ENCODE data around the gene CTNNBL1.
"Not testable (repeated sequence)": the region's sequence is repeated elsewhere in the genome, so short reads cannot be mapped to it uniquely, and the experiment has no call there.

Gene CTNNBL1

DNA sequence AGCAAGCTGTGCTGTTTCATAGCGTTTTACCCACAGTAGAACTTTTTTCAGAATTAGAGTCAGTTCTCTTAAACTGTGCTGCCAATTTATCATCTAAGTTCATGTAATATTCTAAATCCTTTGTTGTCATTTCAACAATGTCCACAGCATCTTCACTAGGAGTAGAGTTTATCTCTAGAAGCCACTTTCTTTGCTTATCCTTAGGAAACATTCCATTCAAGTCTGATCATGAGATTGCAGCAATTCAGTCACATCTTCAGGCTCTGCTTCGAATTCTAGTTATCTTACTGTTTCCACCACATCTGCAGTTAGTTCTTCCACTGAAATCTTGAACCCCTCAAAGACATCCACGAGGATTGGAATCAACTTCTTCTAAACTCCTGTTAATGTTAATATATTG lies 12.5 kb downstream of the CTNNBL1 start:
- no peak for DNase-seq (ENCODE audit: low read depth)
- no peak overlapping the region for H3K4me3 ChIP-seq (ENCODE audit: low read depth, low read length)
- TF ChIP-seq, protein P1, sequence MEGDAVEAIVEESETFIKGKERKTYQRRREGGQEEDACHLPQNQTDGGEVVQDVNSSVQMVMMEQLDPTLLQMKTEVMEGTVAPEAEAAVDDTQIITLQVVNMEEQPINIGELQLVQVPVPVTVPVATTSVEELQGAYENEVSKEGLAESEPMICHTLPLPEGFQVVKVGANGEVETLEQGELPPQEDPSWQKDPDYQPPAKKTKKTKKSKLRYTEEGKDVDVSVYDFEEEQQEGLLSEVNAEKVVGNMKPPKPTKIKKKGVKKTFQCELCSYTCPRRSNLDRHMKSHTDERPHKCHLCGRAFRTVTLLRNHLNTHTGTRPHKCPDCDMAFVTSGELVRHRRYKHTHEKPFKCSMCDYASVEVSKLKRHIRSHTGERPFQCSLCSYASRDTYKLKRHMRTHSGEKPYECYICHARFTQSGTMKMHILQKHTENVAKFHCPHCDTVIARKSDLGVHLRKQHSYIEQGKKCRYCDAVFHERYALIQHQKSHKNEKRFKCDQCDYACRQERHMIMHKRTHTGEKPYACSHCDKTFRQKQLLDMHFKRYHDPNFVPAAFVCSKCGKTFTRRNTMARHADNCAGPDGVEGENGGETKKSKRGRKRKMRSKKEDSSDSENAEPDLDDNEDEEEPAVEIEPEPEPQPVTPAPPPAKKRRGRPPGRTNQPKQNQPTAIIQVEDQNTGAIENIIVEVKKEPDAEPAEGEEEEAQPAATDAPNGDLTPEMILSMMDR (IDR thresholded peaks at IDR 0.05; ENCODE audit: low read depth, low read length, missing control alignments), result no peak
- in situ Hi-C loops (cut with HindIII; ENCODE audit: low sequenced_read_pairs), result no loop called here

DNA sequence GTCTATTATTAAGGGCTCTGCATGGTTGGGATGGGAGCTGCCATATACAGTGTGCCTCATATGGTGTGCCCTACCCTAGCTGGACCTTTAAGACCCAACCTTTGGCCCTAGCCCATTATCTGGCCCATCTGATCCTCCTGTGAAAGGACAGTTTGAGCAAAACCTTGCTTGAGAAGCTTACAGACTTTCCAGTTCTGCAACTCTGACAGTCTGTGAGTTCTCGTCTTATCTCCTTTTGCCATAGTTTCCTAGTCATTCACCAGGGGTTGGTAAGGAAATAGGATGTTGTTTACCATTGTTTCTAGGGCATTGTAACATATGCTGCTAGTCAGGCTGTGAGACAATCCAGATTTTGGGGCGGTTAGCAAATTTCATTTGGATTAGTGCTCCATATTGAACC lies 17.2 kb downstream of the CTNNBL1 start:
- in situ Hi-C loops (cut with HindIII; ENCODE audit: low sequenced_read_pairs), result loop anchor here (5.0 kb wide), 1 partner anchor 79 kb away; no protein-coding TSS in a partner anchor
- no peak overlapping the region for H3K4me3 ChIP-seq (ENCODE audit: low read depth, low read length)
- TF ChIP-seq, protein P1 (IDR thresholded peaks at IDR 0.05; ENCODE audit: low read depth, low read length, missing control alignments), result no peak
- DNase-seq (ENCODE audit: low read depth), result no peak

DNA sequence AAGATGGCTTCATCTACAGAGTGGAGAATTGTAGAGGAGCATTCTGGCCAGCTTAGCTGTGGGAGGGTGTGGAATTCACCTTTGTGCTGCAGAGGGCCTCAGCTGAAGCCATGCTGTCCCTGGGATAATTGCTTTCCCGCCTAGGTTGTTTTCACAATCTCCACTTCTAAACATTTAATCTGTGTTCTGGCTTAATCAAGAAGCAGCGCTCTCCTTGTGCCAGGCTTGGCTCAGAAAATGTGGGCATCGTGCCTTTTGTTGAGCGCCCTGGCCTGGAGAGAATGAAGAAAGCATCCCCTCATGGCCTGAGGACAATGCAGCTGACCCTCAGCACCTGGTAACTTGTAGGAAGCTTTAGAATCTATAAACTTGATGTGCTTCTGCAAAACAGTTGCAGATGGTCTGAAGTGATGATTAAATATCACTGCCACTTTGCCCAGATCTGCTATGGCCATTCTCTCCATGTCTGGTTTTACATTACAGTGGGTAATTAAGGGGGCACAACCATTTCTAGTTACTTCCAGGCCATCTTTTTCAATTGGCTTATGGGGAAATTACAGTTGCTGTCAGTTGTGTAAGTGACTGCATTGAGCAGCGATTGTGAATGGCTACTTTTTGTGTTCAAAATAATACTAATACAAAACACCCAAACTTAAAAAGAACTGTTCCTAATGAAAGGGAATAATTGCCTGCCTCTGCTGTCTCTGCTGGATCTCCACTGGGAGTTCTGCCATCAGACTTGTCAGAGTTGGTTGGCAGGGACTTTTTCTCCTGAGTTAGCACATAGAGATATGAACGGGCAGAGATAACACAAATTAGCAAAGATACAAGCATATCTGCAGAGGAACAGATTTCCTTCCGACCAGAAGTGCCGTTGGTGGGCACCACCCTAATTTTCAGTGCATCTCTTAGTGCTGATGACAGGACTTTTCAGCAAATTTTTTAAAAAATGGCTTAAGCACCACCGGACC lies 18.4 kb downstream of the CTNNBL1 start:
- DNase-seq (ENCODE audit: low read depth), result no peak
- in situ Hi-C loops (cut with HindIII; ENCODE audit: low sequenced_read_pairs), result loop anchor here (5.0 kb wide), 1 partner anchor 80 kb away; no protein-coding TSS in a partner anchor
- TF ChIP-seq, protein P1 (IDR thresholded peaks at IDR 0.05; ENCODE audit: low read depth, low read length, missing control alignments), result no peak
- no peak overlapping the region for H3K4me3 ChIP-seq (ENCODE audit: low read depth, low read length)

DNA sequence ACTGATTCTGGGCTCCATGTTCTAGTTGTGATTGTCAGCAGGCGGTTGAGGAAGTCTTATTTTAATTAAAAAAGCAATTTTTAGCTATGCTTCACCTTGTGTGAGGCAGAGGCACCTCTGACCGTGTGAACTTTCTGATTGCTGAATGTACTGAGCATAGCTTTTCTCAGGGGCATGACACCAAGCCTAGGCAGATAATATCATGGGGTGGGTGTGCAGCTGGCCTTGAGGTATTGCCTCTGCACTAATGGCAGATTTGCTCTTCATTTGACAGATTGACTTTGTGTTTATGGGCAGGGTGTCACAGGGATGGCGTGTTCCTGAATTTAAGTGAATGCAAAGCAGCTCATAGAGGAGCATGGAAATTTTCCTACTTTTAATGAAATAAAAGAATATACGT lies 19.6 kb downstream of the CTNNBL1 start:
- DNase-seq (ENCODE audit: low read depth), result no peak
- in situ Hi-C loops (cut with HindIII; ENCODE audit: low sequenced_read_pairs), result loop anchor here (5.0 kb wide), 1 partner anchor 81 kb away; no protein-coding TSS in a partner anchor
- H3K4me3 ChIP-seq (ENCODE audit: low read depth, low read length), result no peak overlapping the region
- TF ChIP-seq, protein P1 (IDR thresholded peaks at IDR 0.05; ENCODE audit: low read depth, low read length, missing control alignments), result no peak

DNA sequence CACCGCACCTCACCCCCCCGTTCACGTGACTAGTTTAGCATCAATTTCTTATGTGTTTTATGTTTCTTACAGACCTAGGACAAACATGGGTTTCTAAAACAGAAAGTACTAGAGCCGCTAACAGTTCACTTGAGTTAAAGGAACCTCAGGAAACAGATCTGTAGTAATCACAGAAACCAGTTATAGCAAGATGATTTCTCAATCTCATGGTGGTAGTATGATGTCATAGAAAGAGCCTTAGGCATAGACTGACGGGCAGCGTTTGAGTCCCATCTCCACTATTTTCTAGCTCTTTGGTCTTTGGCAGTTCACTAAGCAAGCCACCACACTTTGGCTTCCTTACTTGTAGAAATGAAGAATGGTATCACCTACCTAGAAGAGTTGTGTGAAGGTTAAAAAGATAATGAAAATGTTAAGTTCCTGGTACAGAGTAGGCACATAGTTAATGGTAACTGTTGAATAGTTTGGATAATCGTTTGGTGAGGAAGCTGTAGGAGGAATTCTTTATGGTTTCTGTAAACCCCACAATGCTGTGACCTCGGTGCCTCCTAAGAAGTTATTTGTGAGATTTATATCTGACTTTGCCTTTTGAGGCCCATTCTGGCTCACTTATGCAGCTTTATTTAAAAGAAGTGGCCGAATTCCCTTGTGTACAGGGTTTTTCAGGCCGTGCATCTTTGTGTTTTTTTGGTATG lies 21.3 kb downstream of the CTNNBL1 start:
- DNase-seq (ENCODE audit: low read depth), result no peak
- H3K4me3 ChIP-seq (ENCODE audit: low read depth, low read length), result no peak overlapping the region
- TF ChIP-seq, protein P1 (IDR thresholded peaks at IDR 0.05; ENCODE audit: low read depth, low read length, missing control alignments), result no peak
- in situ Hi-C loops (cut with HindIII; ENCODE audit: low sequenced_read_pairs), result loop anchor here (5.0 kb wide), 1 partner anchor 83 kb away; no protein-coding TSS in a partner anchor

DNA sequence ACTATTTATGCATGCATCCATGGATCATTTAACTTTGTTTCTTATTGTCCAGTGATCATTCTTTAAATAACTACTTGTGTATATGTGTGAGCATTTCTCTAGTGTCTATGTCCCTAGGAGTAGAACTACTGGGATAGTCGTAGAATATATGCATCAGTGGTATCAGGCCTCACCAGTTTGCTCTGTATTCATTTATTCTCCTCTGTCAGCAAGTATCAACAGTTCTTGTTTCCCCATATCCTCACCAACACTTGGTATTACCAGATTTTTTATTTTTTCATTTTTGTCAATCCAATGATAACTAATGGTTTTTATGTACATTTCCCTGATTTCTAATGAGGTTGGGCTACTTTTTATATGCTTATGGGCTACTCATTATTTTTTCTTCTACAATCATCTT lies 27.9 kb downstream of the CTNNBL1 start:
- TF ChIP-seq, protein P1 (IDR thresholded peaks at IDR 0.05; ENCODE audit: low read depth, low read length, missing control alignments), result no peak
- DNase-seq (ENCODE audit: low read depth), result no peak
- in situ Hi-C loops (cut with HindIII; ENCODE audit: low sequenced_read_pairs), result no loop called here
- no peak overlapping the region for H3K4me3 ChIP-seq (ENCODE audit: low read depth, low read length)

DNA sequence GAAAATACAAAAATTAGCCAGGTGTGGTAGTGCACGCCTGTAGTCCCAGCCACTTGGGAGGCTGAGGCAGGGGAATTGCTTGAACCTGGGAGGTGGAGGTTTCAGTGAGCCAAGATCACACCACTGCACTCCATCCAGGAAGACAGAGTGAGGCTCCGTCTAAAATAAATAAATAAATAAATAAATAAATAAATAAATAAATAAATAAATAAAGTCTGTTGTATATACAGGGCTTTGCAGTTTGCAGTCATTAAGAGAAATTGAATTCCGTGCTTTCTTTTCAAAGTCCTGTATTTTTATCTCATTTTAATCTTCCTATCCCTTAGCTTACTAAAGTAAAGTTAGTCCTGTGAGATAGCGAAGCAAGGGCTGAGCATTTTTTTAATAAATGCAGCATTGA lies 28.5 kb downstream of the CTNNBL1 start:
- DNase-seq (ENCODE audit: low read depth); in situ Hi-C loops (cut with HindIII; ENCODE audit: low sequenced_read_pairs); H3K4me3 ChIP-seq (ENCODE audit: low read depth, low read length): not testable (repeated sequence)
